22Rv1 (cell line): Measurements from ENCODE around the gene STUB1.
A peak's percentile ranks its signal among the peaks of the same experiment; 100 is the strongest.

Experiments used
- H3K27ac ChIP-seq: fragments of 450-650 bp; 2 replicates; pipeline ENCODE4 v1.5.1; 2017
- CTCF ChIP-seq: fragments of 450-650 bp; IDR thresholded peaks from 2 replicates; pipeline ENCODE4 v1.5.1; 2017; ENCODE audit warnings: mild to moderate bottlenecking
- ZFX ChIP-seq: fragments of 450-650 bp; IDR thresholded peaks from 2 replicates; pipeline ENCODE4 v1.6.1; 2017; ENCODE audit warnings: antibody characterized with exemption, borderline replicate concordance

STUB1 gene

DNA sequence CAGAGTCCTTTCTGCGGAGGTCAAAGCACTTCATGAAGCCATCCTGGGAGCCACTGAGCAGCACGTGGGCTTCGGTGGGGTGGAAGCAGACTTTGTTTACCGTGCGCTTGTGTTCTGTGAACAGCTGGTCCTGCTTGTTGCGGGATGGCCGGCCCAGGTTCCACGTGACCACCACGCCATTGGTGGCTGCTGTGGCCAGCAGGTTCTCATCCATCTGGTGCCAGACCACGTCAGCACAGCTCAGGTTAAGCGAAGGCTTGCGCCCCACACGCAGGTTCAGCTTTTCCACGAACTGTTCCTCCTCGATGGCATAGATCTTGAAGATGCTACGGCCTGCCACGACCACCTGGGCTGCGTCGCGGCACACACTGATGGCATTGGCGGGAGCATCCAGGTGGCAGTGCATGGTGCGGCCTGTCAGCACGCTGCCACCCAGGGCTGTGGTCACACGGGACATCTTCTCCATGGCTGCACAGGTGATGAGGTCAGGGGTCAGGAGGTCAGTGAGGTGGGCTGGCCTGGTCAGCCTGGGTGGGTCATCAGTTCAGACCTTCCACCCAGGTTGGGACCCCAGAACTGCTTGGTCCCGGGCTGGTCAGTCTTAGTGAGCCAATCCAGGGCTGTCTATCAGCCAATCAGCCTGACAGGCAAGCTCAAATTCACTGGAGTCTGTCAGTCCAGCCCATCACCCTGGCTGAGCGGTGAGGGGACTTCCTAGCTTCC is 9.1 kb downstream of the STUB1 start:
- peak overlapping the region; percentile 98 for H3K27ac ChIP-seq
- TF ChIP-seq ZFX (no peak), CTCF (no peak)

- peak overlapping the region; percentile 98 for H3K27ac ChIP-seq
Measured at GRCh38 chr16:691242-691641, 11.0 kb downstream of the STUB1 start.

- no peak for TF ChIP-seq ZFX
- TF ChIP-seq CTCF: no peak
- peak overlapping the region; percentile 98 for H3K27ac ChIP-seq
Measured at GRCh38 chr16:692356-693108, 12.3 kb downstream of the STUB1 start.

DNA sequence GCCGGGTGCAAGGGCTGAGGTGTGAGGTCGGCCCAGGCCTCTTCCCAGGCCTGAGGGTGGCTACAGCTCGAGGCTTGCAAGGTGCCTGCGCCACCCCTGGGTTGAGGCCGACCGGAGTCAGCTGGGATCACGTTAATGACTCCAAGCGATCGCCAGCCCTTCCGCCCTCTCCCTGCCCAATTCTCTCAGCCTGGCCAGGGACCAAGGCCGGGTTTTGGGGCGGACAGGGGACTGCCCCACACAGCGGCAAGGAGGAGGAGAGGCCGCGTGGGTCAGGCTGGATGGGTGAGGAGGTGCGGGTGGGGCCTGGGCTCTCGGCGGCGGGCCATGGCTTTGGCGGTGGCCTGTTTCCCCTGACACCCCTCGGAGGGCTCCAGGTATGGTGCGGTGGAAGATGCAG is 13.2 kb downstream of the STUB1 start:
- no peak for TF ChIP-seq CTCF
- H3K27ac ChIP-seq: peak overlapping the region; percentile 98

- TF ChIP-seq CTCF: no peak
- TF ChIP-seq ZFX: no peak
- peak overlapping the region; percentile 98 for H3K27ac ChIP-seq
Measured at GRCh38 chr16:693766-694165, 13.6 kb downstream of the STUB1 start.

DNA sequence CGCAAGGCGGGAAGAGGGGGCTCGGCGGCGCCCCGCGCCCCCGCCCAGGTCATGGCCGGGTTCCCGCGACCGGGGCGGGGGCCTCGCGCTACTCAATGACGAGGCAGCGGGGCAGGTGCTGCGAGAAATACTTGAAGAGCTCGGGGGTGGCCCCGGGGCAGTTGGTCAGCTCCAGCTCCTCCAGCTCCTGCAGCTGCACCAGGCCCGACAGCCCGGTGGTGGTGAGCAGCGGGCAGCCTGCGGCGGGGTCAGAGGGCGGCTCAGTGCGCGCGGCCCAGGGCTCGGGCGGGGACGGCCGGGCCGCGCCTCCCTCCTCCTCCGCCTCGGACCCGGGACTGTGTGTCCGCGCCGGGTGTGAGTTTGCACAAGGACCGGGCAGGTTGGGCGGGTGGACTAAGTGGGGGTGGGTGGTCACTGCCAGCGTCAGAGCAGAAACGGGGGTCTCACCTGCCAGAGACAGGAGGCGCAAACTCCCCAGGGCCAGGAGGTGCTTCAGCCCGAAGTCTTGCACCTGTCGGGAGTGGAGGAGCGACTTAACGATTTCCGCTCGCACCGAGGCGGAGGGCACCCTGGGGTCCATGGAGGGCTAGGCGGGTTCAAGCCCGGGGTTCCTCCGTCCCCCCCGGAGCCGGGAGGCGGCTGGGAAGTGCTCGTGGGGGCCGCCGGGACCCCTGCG is 14.1 kb downstream of the STUB1 start:
- TF ChIP-seq CTCF: no peak
- no peak for TF ChIP-seq ZFX
- H3K27ac ChIP-seq: peak overlapping the region; percentile 98

DNA sequence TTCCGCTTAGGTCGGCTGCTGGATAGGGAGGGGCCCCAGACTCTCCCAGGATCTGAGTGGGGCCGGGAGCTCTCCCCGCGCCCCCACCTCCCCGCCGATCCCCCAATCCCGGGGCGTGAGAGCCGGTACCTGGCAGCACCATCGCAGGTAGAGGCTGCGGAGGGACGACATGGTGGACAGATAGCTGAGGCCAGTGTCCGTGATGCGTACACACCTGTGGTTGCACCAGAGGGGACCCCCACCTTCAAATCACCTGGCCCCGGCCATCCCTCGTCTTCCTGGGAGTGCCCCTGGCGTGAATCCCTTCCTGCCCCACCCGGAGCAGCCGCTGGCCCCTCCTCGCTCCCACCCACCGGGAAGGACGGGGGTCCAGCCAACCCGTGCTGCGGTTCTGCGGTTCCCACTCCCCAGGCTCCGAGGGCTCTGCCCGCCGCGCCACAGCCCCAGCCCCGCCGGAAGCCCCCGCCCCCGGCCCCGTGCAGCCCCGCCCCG is 14.7 kb downstream of the STUB1 start:
- H3K27ac ChIP-seq: peak overlapping the region; percentile 98
- TF ChIP-seq ZFX (no peak), CTCF (no peak)
